ENCODE measurements around the gene GRAMD1A.

DNA sequence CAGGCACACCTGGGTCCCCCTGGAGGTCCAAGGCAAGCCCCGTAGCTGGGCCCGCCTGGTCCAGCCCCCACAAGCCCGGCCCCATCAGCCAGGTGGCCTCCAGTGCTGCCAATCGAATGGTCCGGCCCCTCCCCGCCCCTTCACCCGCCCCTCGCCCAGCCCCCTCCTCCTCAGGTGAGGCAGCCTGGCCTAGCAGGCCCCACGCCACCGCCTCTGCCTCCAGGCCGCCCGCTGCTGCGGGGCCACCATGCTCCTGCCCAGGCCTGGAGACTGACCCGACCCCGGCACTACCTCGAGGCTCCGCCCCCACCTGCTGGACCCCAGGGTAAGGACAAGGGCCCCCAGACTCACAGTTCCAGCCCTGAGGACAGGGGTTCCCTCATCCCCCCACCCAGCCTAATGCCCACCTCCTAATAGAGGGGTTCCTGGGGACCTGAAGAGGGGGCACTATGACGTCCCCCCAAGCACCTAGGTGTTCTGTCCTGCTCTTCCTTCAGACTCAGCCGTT is 41.5 kb downstream of the GRAMD1A start, which contains the start of gene HPN:
- no peak for TF ChIP-seq GATA2 (IDR thresholded peaks at IDR 0.05; ENCODE audit: low read depth, low read length)
- no peak for TF ChIP-seq GATA3 (IDR thresholded peaks at IDR 0.05; ENCODE audit: low read depth, low read length)

All from SH-SY5Y (cell line).